Right lobe of liver (tissue), 6 donors: Measurements from ENCODE around the gene TTC7B. TPM values are rescaled to one million over a fixed set of nuclear protein-coding genes. Genes with fewer than 3 reads are reported as not detected.

Source experiments
- ATAC-seq, 4 donors: fragments of 200-7000 bp; cut with Tn5 transposase; one replicate each; pipeline ENCODE4 v1.9.1; 2020; ENCODE audit warnings: mild to moderate bottlenecking in 4 of 4, moderate library complexity in 4 of 4
- DNase-seq, 3 donors: peaks; one replicate each; pipeline ENCODE4 v3.0.0-alpha.2; 2020
- H3K27ac ChIP-seq, 3 donors: fragments of 200-600 bp; one replicate each; pipeline ENCODE4 v1.8.0; 2022
- H3K27me3 ChIP-seq, 2 donors: fragments of 200-600 bp; one replicate each; pipeline ENCODE4 v1.8.0; 2022
- H3K36me3 ChIP-seq, 4 donors: fragments of 200-600 bp; sonication (generic) in 1 of 4; one replicate each; pipeline versions ENCODE4 v1.5.1 to v1.8.0; 2017 to 2022; ENCODE audit warnings: control low read depth in 1 of 4
- H3K4me1 ChIP-seq, 4 donors: fragments of 200-600 bp; sonication (generic) in 1 of 4; one replicate each; pipeline versions ENCODE4 v1.5.1 to v1.8.0; 2017 to 2022; ENCODE audit warnings: control low read depth in 1 of 4
- H3K4me3 ChIP-seq, 3 donors: fragments of 200-600 bp; one replicate each; pipeline ENCODE4 v1.8.0; 2022
- H3K9me3 ChIP-seq, 4 donors: fragments of 200-600 bp; sonication (generic) in 1 of 4; one replicate each; pipeline versions ENCODE4 v1.5.1 to v1.8.0; 2017 to 2022; ENCODE audit warnings: control low read depth in 1 of 4
- POLR2A ChIP-seq: fragments of 450-650 bp; IDR thresholded peaks from one replicate; pipeline ENCODE4 v1.6.1; 2017; ENCODE audit warnings: antibody characterized with exemption, mild to moderate bottlenecking
- WGBS: methylation state at CpG from one replicate; pipeline ENCODE4 v1.1.6; 2018; ENCODE audit warnings: low coverage, low lambda C conversion rate; ENCODE audit not compliant: insufficient coverage; ENCODE audit errors: missing lambda C conversion rate; 5-methylcytosine and 5-hydroxymethylcytosine counted together
- intact Hi-C, 2 donors: fragments of 100-400 bp; cut with DNase I; formaldehyde crosslinking; loops; one replicate each; pipeline versions ENCODE4 v1.11.2 to v1.14.1; 2022
- total RNA-seq, 6 experiments: library from RNA; depleted of rRNA in 2 of 6; stranded (reverse); fragments of >200 nt in 2 of 6; fragmentation: NEBNext Ultra II Directional in 3 of 6; extraction: Animal tissue kit (Norgen Biotek cat#: 25700) in 3 of 6; gene quantifications; one replicate each; pipeline versions ENCODE4 v1.1.0 to v1.2.4, GENCODE V29; 2016 to 2023
- TF ChIP-seq, protein P1 (sequence below), 4 donors: fragments of 200-600 bp in 3 of 4; fragments of 450-650 bp in 1 of 4; IDR thresholded peaks; one replicate each; pipeline versions ENCODE4 v1.5.1 to v1.8.0; 2016 to 2022; ENCODE audit warnings: antibody characterized with exemption in 4 of 4, mild to moderate bottlenecking in 2 of 4
- donor health status: DM: no; HTN: yes; CAD: no.
- donor health status: DM: no; HTN: no; CAD: no.
- donor health status: DM: no; HTN: no; CAD: no.
- donor health status: DM: no; HTN: yes; CAD: no.
- donor health status: DM: no; HTN: yes; CAD: no.

TTC7B gene
- total RNA-seq, 6 experiments from 2014 or later, result 18.4 to 56.1 (median 37.5) TPM

DNA sequence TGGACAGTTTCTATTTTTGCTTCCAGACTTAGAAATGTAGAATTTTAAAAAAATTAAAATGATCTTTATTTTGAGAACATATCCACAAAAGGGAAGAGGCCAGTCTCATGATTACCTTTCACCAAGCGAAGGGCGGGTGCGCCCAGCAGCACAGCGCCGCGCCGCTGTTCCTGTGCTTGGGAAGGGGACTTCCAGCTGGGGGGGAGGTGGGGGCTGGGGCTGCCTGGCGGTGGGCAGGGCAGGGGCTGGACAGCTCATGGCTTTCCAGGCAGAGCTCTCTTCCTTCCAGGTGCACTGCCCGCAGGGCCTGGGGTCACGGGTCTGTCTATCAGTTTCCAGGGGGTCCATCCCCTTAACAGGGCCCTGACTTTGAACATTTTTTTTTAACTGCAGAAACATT is 199.9 kb downstream of the TTC7B start:
- TF ChIP-seq POLR2A, result no peak
- TF ChIP-seq, protein P1, sequence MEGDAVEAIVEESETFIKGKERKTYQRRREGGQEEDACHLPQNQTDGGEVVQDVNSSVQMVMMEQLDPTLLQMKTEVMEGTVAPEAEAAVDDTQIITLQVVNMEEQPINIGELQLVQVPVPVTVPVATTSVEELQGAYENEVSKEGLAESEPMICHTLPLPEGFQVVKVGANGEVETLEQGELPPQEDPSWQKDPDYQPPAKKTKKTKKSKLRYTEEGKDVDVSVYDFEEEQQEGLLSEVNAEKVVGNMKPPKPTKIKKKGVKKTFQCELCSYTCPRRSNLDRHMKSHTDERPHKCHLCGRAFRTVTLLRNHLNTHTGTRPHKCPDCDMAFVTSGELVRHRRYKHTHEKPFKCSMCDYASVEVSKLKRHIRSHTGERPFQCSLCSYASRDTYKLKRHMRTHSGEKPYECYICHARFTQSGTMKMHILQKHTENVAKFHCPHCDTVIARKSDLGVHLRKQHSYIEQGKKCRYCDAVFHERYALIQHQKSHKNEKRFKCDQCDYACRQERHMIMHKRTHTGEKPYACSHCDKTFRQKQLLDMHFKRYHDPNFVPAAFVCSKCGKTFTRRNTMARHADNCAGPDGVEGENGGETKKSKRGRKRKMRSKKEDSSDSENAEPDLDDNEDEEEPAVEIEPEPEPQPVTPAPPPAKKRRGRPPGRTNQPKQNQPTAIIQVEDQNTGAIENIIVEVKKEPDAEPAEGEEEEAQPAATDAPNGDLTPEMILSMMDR (IDR thresholded peaks at IDR 0.05), result no peak
- DNase-seq (no peak), ATAC-seq (no peak)
- H3K27me3 ChIP-seq, result no peaks in the 10 kb centered on the region
- H3K4me3 ChIP-seq, result no peak overlapping the region
- 82% methylated on average over 6 of the region's 10 CpGs for WGBS
- H3K4me1 ChIP-seq, result no peaks in the 10 kb centered on the region
- H3K27ac ChIP-seq, result no peak overlapping the region
- H3K9me3 ChIP-seq, result no peaks in the 10 kb centered on the region
- intact Hi-C loops, result no loop called here
- H3K36me3 ChIP-seq, result no peaks in the 10 kb centered on the region

DNA sequence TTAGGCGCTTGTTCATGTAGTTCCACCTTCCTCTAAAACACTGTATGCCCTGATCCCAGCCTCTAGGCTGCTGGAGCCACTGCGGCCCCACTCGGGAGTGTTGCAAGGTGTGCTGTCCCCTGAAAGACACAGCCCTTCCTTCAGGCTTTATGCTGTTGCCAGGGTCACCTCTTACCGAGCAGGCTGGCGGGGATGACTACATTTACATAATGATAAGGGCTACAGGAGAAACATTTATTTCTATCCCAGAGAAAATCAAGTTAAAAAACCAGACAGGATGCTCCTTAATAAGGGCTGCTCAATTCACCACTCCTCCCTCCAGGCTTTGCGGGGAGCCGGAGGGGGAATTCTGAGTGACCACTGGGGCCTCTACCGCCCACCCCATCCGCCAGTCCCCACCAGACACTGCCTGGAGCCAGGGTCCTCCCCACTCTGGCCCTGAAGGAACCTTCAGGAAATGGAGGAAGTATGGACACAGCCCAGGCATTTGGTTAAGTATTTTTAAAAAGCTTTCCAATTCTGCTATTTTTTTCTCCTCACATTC is 200.6 kb downstream of the TTC7B start:
- Histone ChIP-seq H3K4me1 (no peaks in the 10 kb centered on the region), H3K9me3 (no peaks in the 10 kb centered on the region), H3K36me3 (no peaks in the 10 kb centered on the region), H3K27me3 (no peaks in the 10 kb centered on the region), H3K27ac (no peak overlapping the region), H3K4me3 (no peak overlapping the region)
- peak in 3 of 4 donors; percentile 17 to 56 (median 48) for ATAC-seq
- intact Hi-C loops, result no loop called here
- no peak for TF ChIP-seq POLR2A
- peak in 2 of 3 donors; percentile 29 to 37 for DNase-seq
- WGBS, result 81% methylated on average over 5 of the region's 9 CpGs

DNA sequence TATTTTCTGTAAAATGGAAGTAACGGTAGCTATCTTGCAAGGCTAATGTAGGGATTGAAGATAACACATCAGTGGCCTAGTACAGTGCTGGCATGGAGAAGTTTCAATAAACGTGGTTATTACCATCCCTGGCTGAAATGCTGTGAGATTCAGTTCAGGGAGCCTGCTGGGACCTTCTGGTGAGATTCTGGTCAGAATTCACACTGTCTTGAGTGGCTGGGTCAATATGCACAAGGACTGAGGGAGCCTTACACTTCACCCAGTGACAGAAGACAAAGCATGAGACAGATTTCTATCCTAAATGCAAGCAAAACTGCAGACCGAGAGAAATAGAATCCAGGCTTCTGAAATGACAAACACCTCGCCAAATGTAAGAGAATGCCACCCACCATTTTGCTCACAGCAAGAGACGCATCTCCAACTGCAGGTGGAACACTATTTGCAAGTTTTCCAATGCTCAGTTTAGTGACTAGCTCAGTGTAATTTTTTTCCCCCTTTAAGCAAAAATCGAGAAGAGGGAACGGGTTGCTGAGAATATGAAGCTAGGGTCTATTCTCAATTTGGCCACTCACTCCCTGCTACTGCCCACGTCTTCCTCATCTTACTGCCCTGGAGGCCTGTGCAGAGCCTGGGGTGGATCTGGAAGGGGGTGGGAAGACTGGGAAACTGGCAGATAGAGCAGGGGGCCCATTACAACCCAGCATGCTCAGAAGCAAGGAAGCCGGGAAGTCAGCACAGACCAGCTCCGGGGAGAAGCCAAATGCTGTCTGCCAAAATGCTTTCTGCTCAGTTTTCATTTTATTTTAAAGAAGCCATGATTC is 201.3 kb downstream of the TTC7B start:
- DNase-seq (peak in 1 of 3 donors; percentile 23), ATAC-seq (no peak)
- TF ChIP-seq, protein P1 (IDR thresholded peaks at IDR 0.05), result no peak
- TF ChIP-seq POLR2A, result no peak
- Histone ChIP-seq H3K36me3 (no peaks in the 10 kb centered on the region), H3K27me3 (no peaks in the 10 kb centered on the region), H3K4me1 (no peaks in the 10 kb centered on the region), H3K4me3 (no peak overlapping the region), H3K27ac (no peak overlapping the region), H3K9me3 (no peaks in the 10 kb centered on the region)
- intact Hi-C loops, result no loop called here
- WGBS, result 80% methylated on average over 7 of the region's 10 CpGs

DNA sequence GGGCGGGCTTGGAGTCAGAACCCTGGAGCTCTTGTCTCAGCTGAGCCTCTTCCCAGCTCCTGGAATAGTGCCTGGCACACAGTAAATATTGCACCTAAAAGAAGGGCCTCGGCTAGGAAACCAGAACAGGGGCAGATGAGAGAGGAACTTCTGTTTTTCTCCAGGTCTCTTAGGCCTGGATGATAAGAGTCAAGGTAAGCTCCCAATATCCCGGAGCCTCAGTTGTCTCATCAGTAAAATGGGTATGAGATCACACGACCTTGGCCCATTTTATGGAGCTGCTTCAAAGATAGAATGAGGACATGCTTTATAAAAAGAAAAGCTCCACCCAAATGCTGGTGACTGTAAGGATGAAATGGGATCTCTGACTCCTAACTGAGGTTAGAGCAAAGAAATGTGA is 202.2 kb downstream of the TTC7B start:
- WGBS, result 92% methylated on average over 2 of the region's 4 CpGs
- H3K4me1 ChIP-seq, result no peaks in the 10 kb centered on the region
- H3K9me3 ChIP-seq, result no peaks in the 10 kb centered on the region
- no peaks in the 10 kb centered on the region for H3K36me3 ChIP-seq
- ATAC-seq (no peak), DNase-seq (no peak)
- no peak overlapping the region for H3K4me3 ChIP-seq
- intact Hi-C loops, result no loop called here
- no peak for TF ChIP-seq POLR2A
- TF ChIP-seq, protein P1 (IDR thresholded peaks at IDR 0.05), result no peak
- no peaks in the 10 kb centered on the region for H3K27me3 ChIP-seq
- no peak overlapping the region for H3K27ac ChIP-seq

DNA sequence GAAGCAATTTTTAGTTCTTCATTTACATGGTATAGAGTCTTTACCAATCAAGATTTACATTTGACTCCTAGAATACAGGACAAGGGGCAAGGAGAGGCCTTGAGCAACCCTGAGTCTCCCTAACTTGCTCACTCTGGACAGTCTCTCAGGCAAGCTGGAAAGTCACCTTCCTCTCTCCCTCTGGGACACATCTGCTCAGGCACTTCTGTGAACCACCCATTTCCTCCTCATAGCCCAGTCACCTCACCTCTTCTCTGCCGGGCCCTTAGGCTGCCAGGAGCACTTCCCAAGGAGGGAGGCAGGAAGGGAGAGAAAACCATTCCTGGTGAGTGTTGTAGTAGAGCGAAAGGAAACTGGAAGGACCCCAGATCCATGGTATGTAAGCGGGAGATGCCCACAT is 202.8 kb downstream of the TTC7B start:
- Histone ChIP-seq H3K27ac (peak overlapping the region in 1 of 3 donors; percentile 20), H3K27me3 (no peaks in the 10 kb centered on the region), H3K36me3 (no peaks in the 10 kb centered on the region), H3K4me1 (no peaks in the 10 kb centered on the region), H3K9me3 (no peaks in the 10 kb centered on the region), H3K4me3 (no peak overlapping the region)
- intact Hi-C loops, result no loop called here
- no peak for TF ChIP-seq POLR2A
- TF ChIP-seq, protein P1 (IDR thresholded peaks at IDR 0.05), result no peak
- ATAC-seq (peak in 1 of 4 donors; percentile 19), DNase-seq (no peak)
- WGBS, result 82% methylated on average over 3 of the region's 3 CpGs
